DND-41 (cell line): ENCODE results near the gene CCBE1.

Experiments
- CTCF ChIP-seq: IDR thresholded peaks from 2 replicates; pipeline ENCODE4 v1.5.1; 2012; ENCODE audit warnings: borderline replicate concordance, low read length, moderate library complexity, mild to moderate bottlenecking; ENCODE audit not compliant: poor library complexity, severe bottlenecking; ENCODE audit errors: extremely low read depth
- EZH2 ChIP-seq: IDR thresholded peaks from 3 replicates; pipeline ENCODE4 v1.6.1; 2012; ENCODE audit warnings: borderline replicate concordance, low read depth, mild to moderate bottlenecking, moderate library complexity, low read length, inconsistent platforms; ENCODE audit not compliant: severe bottlenecking

- TF ChIP-seq CTCF (no peak), EZH2 (no peak)
Measured at GRCh38 chr18:59639821-59640220, 57.4 kb downstream of the CCBE1 start.
